ENCODE measurements around the gene FMNL2. TPM values are rescaled to one million over a fixed set of nuclear protein-coding genes. Genes with fewer than 3 reads are reported as not detected.

The FMNL2 gene
- total RNA-seq, 1 experiment from 2014 or later: 50.8 TPM

DNA sequence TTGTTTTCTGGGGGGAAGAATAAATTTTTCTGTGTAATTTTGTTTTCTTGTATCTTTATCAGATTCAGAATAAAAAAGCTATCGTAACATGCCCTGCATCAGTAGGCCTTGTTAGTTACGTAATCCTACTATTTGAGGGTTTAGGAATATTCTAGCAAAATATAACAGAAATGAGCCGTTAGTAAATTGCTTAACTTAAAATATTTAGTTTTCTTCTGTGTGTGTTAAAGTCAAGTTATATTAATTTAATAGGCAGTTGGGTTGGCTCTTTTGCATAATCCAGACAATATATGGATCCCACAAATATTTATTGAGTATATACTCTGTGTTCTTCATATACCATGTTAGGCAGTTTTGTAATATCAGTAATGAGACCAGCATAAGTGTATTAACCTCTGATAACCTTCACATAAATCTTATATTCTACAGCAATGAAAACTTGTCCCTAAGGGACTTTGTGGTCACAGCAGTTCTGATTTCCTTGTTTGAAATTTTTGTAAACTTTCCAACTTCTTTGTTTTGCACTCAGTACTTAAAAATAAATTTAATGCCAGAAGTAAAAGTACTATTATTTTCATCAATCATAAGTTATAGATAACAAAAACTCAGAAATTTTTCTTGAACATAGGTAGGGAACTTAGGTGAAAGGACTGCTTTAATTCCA lies 151.9 kb downstream of the FMNL2 start:
- no peak for DNase-seq (ENCODE audit: low read depth, low spot score)
- in situ Hi-C loops (cut with HindIII; ENCODE audit: low pct_unique_long_range_greater_than_20kb, low sequenced_read_pairs): no loop called here

DNA sequence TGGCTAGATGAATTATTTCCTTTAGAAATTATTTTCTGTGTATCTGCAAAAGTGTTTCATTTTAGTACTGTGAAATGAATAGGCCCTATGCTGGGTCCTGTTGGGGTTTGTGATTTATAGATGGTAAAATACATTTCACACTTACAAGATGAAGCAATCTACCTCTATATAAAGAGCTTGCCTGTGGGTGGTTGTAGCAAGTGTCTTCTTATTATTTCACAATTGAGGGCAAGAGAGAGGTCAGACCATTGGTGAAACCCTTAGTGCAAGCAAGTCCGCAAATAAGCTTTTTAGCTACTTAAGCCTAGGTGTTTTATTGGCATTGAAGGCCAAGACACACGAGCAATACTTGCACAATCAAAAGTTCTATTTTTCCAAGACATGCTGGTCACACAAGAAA lies 153.1 kb downstream of the FMNL2 start:
- no peak for DNase-seq (ENCODE audit: low read depth, low spot score)
- in situ Hi-C loops (cut with HindIII; ENCODE audit: low pct_unique_long_range_greater_than_20kb, low sequenced_read_pairs): no loop called here

DNA sequence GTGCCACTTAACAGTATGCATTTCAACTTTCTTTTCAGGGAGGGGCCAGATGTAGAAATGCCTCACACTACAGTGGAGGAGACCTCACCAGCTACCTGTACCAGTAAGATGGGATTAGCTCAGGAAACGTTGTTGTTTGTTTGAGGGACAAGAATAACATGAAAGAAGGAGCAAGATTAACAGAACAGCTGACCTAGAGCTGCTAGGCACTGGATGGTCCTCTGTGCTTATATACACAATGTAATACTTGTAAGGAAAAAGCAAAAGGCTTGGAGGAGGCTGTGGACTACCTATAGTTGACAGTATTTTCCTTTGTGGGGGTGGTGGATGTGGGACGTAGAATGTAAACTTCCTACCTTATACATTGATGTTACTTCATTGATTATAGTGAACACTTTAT lies 154.4 kb downstream of the FMNL2 start:
- in situ Hi-C loops (cut with HindIII; ENCODE audit: low pct_unique_long_range_greater_than_20kb, low sequenced_read_pairs): no loop called here

DNA sequence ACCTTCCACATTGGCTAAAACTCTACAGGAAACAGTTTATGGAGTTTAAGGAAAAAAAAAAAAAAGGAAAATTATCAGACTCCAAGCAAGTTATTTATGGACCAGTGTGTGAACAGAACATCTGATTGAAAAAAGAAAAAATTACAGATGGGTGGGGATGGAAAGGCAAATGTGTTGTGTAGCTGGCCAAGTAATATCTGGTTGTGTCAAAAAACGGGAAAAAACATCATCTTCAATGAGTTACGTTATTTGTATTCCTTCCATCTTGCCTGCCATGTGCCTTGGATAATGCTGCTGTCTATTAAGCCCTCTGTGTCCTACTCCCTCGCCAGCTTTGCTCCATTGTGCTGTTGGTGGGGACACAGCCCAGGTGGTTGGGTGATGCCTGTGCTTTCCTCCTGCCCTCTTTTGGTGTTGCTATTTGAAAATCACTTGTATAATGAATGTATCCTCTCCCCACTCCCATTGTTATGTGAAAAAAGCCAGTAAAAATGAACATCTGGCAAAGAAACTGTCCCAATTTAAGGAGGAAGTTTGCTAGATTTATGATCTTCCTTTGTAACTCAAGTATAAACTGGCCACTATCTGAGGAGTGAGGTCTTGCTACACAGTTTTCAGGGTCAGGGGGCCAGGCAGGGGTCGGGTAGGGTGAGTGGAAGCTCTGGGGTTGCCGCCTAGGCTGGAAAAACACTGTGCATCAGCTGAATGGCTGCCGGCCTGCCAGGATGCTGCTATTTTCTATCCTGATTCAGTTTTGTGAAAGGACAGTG lies 155.9 kb downstream of the FMNL2 start:
- in situ Hi-C loops (cut with HindIII; ENCODE audit: low pct_unique_long_range_greater_than_20kb, low sequenced_read_pairs): no loop called here
- DNase-seq (ENCODE audit: low read depth, low spot score): no peak

More for the DNA sequence above, 154.4 kb downstream of the FMNL2 start:
- no peak for DNase-seq (ENCODE audit: low read depth, low spot score)

DNA sequence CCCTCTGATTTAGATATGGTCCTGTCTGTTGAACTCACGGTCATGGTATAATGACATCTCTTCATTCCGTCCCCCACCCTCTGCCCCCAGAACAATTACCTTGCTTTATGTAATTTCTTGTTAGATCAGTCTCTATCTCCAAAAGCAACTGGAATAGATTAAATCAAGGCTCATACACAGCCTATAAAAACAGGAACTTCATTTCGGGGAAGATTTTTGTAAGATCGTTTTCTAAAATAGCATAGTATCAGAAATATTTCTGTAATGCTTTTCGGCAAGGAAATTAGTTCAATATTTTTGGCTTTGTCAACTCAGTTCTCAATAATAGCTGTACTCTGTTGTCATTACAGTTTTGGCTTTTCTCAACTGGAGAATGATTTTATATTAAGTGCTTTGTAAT lies 157.2 kb downstream of the FMNL2 start:
- no peak for DNase-seq (ENCODE audit: low read depth, low spot score)
- in situ Hi-C loops (cut with HindIII; ENCODE audit: low pct_unique_long_range_greater_than_20kb, low sequenced_read_pairs): no loop called here

DNA sequence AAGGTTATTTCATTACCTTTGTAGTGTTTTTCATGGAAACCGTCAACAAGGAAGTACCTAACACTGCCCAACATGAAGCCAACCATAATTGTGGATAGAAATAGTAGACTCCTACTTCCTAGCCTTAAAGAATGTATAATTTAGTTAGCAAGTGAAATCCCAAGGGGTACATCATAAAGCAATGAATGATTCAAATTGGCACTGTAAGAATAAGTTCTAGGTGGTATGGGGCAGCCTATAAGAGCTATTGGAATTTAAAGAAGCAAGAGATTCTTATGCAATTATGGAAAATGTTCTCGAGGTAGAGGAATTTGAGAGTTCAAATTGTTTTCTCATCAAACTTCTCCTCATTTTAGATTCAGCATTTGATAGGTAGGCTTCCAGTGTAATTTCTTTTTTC lies 157.9 kb downstream of the FMNL2 start:
- no peak for DNase-seq (ENCODE audit: low read depth, low spot score)
- in situ Hi-C loops (cut with HindIII; ENCODE audit: low pct_unique_long_range_greater_than_20kb, low sequenced_read_pairs): no loop called here

DNA sequence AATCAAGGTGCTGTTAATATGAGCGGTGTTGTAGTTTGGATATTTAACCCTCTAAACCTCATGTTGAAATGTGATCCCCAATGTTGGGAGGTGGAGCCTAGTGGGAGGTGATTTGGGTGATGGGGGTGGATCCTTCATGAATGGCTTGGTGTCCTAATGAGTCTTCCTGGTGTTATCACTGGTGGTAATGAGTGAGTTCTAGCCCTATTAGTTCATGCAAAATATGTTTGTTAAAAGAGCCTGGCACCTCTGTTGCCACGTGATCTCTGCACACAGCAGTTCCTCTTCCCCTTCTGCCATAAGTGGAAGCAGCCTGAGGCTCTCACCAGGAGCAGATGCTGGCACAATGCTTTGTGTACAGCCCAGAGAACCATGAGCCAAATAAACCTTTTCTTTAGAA lies 158.4 kb downstream of the FMNL2 start:
- no peak for DNase-seq (ENCODE audit: low read depth, low spot score)
- in situ Hi-C loops (cut with HindIII; ENCODE audit: low pct_unique_long_range_greater_than_20kb, low sequenced_read_pairs): no loop called here

DNA sequence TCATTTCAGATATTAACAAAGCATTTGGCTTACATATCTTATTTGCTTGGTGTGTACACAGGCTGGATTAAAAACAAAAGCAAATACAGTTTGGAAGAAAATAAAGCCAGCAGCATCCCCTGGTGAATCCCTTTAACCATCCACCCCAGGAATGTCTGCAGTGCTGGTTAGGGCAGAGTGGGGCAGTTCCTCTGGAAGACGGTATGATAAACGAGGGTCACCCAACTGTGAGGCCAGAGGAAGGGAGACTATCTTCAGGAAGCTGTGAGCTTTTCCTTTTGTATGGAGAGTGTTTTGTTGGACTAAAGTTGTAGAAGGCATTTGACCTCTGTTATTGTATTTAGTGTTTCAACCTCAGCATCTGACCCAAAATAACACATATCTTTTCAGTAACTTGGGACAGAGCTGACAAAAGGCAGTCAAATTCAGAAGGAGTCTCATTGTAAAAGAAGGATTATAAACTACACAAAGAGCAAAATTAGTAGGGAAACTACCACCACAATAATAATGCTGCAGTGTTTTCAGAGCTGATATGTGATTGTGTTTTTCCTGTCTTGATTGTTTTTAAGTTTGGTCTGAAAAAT lies 159.1 kb downstream of the FMNL2 start:
- in situ Hi-C loops (cut with HindIII; ENCODE audit: low pct_unique_long_range_greater_than_20kb, low sequenced_read_pairs): no loop called here
- no peak for DNase-seq (ENCODE audit: low read depth, low spot score)

DNA sequence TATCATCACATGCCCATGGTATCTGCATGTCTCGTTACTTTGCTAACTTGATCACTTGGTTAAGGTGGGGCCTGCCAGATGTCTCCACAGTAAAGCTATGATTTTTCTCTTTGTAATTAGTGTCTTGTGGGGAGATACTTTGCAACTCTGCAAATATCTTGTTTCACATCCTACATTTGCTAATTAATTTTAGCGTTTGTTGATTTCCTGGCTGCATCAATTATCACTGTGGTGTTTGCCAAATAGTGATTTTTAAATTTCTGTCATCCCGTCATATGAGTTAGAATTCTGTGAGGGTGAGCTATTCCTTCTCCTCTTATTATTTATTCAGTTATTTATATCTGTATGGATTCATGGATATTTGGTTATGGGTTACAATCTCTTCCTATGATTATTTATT lies 161.4 kb downstream of the FMNL2 start:
- in situ Hi-C loops (cut with HindIII; ENCODE audit: low pct_unique_long_range_greater_than_20kb, low sequenced_read_pairs): no loop called here
- no peak for DNase-seq (ENCODE audit: low read depth, low spot score)

DNA sequence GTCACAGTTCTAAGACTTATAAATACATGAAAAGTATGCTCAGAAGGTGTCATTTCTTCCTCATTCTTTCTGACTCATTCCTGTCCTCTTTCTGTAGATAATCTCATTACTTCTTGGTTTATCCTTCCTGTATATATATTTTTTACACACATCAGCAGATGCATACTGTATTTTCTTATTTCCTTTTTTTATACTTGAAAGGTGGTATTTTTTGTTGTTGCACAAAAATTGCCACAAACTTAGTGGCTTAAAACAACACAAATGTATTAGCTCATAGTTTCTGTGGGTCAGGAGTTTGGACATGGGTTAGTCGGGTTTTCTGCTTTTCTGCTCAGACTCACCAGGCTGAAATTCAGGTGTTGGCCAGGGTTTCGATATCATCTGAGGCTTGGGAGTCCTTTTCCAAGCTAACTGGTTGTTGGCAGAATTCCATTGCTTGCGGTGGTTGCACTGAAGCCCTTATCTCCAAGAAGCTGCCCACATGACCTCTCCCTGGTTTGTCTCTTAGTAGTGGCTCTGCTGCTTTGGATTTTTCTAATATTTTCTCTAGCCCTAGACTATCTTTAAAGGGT lies 162.6 kb downstream of the FMNL2 start:
- DNase-seq (ENCODE audit: low read depth, low spot score): peak; percentile 57
- in situ Hi-C loops (cut with HindIII; ENCODE audit: low pct_unique_long_range_greater_than_20kb, low sequenced_read_pairs): no loop called here

DNA sequence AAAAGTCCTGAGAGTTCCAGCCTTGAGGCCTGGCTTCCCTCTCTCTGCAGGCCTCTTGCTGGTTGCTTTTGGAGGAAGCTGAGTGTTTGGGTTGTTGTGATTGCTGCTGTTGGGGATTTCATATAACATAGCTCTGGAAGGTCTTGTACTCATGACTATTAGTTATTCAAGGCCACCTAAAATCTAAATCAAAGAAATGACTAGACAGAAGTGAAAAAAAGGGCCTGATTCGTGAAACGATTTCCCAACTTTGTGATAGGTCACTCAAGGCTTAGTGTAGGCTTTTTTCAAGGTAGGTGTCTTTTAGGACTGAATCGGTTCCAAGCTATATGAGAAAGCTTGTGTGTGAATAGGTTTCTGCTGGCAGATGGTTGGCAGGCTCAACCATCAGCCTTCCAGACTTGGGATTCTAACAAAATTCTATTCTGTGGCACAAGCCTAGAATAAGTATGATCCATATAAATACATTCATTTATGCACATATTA lies 164.4 kb downstream of the FMNL2 start:
- DNase-seq (ENCODE audit: low read depth, low spot score): no peak
- in situ Hi-C loops (cut with HindIII; ENCODE audit: low pct_unique_long_range_greater_than_20kb, low sequenced_read_pairs): no loop called here

DNA sequence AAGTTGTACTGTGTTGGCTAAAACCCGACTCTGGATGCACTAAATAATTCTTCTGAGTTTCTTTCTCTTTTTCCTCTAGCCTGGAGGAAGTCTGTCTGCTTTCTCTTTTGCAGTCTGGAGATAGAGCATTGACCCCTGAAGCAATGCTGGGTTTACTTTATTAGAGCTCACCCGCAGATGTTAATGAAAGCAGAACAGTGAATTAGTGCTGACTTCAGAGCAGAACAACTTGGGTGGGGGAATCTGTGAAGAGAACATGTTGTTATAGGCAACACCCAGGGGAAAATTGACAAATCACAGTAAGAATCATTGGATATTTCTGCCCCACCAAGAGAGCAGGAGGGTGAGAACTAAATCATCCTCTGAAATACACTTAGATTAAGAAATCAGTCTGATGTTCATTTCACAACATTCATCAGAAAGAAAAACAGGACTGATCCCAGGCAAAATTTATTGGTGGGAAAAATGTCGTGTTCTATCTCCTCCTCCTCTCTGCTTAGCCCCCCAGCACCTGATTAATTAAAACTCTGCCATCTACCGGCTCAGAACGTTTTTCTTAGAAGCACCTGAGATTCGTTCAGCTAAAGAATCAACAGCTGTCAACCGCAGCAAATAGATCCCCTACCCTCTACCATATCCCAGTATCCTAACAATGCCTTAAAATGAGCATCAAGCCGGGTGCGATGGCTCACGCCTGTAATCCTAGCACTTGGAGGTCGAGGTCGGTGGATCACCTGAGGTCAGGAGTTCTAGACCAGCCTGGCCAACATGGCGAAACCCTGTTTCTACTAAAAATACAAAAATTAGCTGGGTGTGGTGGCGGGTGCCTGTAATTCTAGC lies 165.1 kb downstream of the FMNL2 start:
- no peak for DNase-seq (ENCODE audit: low read depth, low spot score)
- in situ Hi-C loops (cut with HindIII; ENCODE audit: low pct_unique_long_range_greater_than_20kb, low sequenced_read_pairs): no loop called here

DNA sequence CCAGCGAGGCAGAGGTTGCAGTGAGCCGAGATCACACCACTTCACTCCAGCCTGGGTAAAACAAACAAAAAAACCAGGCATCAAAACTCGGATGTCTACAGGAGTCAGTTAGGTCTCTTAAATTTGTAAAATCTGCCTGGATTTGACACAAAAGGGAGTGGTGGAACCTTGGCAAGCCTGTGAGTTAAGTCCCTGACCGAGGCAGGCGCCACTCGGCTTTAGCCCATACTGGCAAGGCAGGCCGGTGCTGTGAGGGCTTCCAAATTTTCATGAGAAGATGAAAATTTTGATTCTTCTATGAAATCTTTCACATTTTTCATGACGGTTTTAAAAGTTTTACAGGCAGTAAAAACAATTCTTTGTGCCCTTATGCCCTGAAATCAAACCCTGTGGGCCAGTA lies 165.8 kb downstream of the FMNL2 start:
- no peak for DNase-seq (ENCODE audit: low read depth, low spot score)
- in situ Hi-C loops (cut with HindIII; ENCODE audit: low pct_unique_long_range_greater_than_20kb, low sequenced_read_pairs): no loop called here

DNA sequence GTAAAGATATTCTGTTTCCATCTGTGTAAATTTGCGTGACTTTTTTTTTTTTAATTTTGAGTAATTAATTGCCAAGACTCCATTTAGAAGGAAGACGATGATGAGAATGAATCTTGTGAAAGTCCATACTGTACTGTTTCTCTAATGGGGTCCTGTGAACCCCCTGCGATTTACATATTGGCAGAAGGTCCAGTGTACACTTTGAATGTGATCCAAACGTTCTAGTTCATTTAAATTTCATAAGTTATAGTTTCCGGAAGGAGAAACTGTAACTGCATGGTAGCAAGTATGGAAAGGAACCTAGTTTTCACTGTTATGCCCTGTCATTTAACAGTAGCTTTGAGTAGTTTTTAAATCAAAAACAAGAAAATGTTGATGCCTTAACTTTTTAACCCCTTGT lies 166.7 kb downstream of the FMNL2 start:
- in situ Hi-C loops (cut with HindIII; ENCODE audit: low pct_unique_long_range_greater_than_20kb, low sequenced_read_pairs): no loop called here
- no peak for DNase-seq (ENCODE audit: low read depth, low spot score)

DNA sequence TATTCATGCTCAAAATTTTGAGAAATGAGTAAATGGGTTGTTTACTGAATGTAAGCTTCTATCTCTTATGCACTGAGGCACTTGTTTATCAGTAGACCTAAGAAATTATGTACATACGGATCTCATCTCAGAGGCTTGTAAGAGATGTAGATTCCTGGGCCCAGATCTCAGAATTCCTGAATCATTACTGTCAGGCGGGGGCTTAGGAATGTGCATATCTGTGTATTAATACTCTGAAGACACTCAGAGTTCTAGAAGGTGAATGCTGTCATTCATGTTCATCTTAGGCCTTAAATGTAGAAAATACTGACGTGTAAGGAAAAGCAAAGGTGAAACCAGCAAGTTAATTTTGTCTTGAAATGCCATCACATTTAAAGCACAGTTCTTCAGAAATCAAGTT lies 169.6 kb downstream of the FMNL2 start:
- peak; percentile 63 for DNase-seq (ENCODE audit: low read depth, low spot score)
- in situ Hi-C loops (cut with HindIII; ENCODE audit: low pct_unique_long_range_greater_than_20kb, low sequenced_read_pairs): no loop called here

DNA sequence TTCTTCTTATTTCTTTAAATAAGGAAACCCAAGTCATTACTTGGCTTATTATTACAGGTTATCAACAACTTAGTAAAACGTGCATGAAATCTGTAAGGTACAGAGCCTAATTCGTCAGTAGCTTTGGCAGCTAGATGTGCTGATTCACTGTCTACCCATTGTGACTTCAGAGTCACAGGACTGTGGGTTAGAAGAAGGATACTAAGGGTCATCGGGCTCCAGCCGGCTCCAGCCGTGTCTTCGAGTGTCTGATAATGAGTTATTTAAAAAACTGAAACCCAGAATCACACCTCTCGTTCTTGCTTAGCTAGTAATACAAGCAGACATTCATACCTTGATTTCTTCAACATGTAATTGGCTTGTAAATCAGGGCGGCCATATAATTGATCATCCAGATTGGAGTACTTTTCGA lies 170.5 kb downstream of the FMNL2 start:
- peak; percentile 90 for DNase-seq (ENCODE audit: low read depth, low spot score)
- in situ Hi-C loops (cut with HindIII; ENCODE audit: low pct_unique_long_range_greater_than_20kb, low sequenced_read_pairs): no loop called here

DNA sequence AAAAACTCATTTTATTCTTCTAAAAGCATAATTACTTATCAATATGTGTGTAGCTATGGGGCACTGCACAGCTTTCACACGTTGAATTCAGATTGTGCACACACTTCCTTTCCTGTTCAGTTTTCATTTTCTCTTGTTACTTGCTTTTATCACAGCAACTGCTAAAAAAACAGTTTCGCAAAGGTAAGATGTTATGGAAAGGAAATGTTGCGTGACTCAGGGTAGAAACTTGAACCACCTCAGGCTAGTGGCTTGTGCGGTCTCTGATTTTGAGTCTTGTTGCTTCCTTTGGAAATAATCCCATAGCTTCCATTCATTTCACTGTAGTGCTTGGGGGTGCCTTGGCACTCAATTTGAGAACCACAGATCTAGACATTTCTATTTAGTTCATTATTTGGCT lies 171.9 kb downstream of the FMNL2 start:
- in situ Hi-C loops (cut with HindIII; ENCODE audit: low pct_unique_long_range_greater_than_20kb, low sequenced_read_pairs): no loop called here
- peak; percentile 54 for DNase-seq (ENCODE audit: low read depth, low spot score)

DNA sequence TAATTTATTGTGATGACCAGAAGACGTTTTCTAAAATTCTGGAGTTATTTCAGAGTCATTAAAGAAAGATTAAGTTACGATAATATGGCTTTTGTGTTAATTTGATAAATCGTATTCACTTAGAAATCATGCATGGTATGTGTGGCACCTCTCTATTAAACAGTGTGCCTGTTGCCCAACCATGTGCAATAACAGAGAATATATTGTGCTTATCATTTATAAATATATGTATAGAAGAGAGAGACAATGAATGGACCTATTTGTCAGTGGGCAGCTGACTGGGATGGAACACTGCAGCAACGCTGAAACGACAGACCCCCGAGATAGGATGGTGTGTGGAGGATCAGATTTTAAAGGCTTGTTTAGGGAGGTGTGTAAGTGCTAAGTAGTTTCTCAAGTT lies 172.9 kb downstream of the FMNL2 start:
- peak; percentile 85 for DNase-seq (ENCODE audit: low read depth, low spot score)
- in situ Hi-C loops (cut with HindIII; ENCODE audit: low pct_unique_long_range_greater_than_20kb, low sequenced_read_pairs): no loop called here

All from SK-MEL-5 (cell line).